ENCODE results near the gene RHNO1. TPM values are rescaled to one million over a fixed set of nuclear protein-coding genes. Genes with fewer than 3 reads are reported as not detected.

The RHNO1 gene
- total and polyA plus RNA-seq, 4 experiments from 2014 or later = 31.2 to 107 (median 47.1) TPM

- peaks cover 13 to 23% of the 10 kb centered on the region in 2 donors for H3K36me3 Mint-ChIP-seq
- ChIA-PET POLR2A (ENCODE audit: partially characterized antibody) (no interaction called here), CTCF (ENCODE audit: partially characterized antibody) (interaction anchor here (0.7 to 2.3 kb wide), 3 partner anchors 10 to 1930 kb away, joined by 3 to 8 read pairs (median 6); no protein-coding TSS in a partner anchor)
Observed at GRCh38 chr12:2853626-2854025, 23.4 kb upstream of the RHNO1 start.

DNA sequence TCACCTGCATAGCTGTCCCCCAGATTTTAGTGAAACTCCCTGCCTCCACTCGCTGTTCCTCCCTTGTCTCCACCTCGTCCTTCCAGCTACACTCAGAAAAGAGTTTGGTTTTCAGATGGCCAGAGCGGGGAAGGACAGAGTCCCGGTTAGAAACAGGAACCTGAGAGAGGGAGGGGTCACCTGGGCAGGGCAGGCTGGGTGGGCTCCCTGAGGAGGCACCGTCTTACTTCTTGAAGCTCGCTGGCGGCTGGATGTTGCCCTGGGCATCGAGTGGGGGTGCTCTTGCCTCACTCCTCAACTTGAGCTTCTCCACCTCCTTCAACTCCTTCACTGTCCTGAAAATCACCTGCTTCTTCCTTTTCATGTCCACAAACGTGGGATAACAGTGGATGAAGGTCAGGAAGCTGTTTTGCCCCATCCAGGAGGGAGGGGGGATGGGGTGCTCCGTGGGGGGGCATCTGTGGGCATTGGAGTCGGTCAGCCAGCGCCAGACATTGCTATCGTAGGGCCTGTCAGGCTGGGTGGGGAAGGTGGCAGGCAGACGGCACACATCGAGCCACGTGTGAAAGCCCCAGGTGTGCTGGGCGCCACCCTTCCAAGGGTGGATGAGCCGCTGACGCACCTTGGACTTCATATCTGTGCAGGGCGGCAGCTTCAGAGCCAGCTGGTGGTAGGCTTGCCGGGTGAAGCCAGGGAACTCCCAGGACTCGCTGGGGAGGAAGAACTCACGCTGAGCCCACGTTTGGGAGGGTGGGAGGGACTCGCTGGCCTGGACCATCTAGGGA, 22.2 kb upstream of the RHNO1 start:
- CTCF ChIA-PET (ENCODE audit: partially characterized antibody) = interaction anchor here (0.8 to 2.3 kb wide), 3 partner anchors 9 to 89 kb away, joined by 4 to 8 read pairs (median 6); no protein-coding TSS in a partner anchor
- Histone ChIP-seq H3K27ac (ENCODE audit: low read depth, low read length) (no peak overlapping the region), H3K4me1 (ENCODE audit: insufficient read depth, low read length) (no peaks in the 10 kb centered on the region), H3K27me3 (ENCODE audit: insufficient read depth, low read length) (no peaks in the 10 kb centered on the region), H3K36me3 (ENCODE audit: insufficient read depth, low read length) (no peaks in the 10 kb centered on the region), H3K9me3 (ENCODE audit: control insufficient read depth in 1 of 2, low read length in 2 of 2) (no peaks in the 10 kb centered on the region), H3K4me3 (ENCODE audit: low read length in 2 of 2) (no peak overlapping the region)
- H3K4me3 Mint-ChIP-seq = no peak overlapping the region
- peaks cover 10 to 13% of the 10 kb centered on the region in 2 donors for H3K36me3 Mint-ChIP-seq
- H3K4me1 Mint-ChIP-seq = peaks cover 0 to 4% (median 0%) of the 10 kb centered on the region in 4 donors
- H3K27ac Mint-ChIP-seq = no peak overlapping the region
- no peak for DNase-seq
- no peaks in the 10 kb centered on the region for H3K9me3 Mint-ChIP-seq
- H3K27me3 Mint-ChIP-seq = no peaks in the 10 kb centered on the region
- POLR2A ChIA-PET (ENCODE audit: partially characterized antibody) = no interaction called here
- intact Hi-C loops (cut with micrococcal nuclease) = no loop called here

More at GRCh38 chr12:2853626-2854025, 23.4 kb upstream of the RHNO1 start:
- H3K27me3 Mint-ChIP-seq = no peaks in the 10 kb centered on the region
- no peak overlapping the region for H3K4me3 Mint-ChIP-seq
- Histone ChIP-seq H3K4me1 (ENCODE audit: insufficient read depth, low read length) (no peaks in the 10 kb centered on the region), H3K36me3 (ENCODE audit: insufficient read depth, low read length) (peaks cover 3% of the 10 kb centered on the region), H3K4me3 (ENCODE audit: low read length in 2 of 2) (no peak overlapping the region), H3K9me3 (ENCODE audit: control insufficient read depth in 1 of 2, low read length in 2 of 2) (no peaks in the 10 kb centered on the region), H3K27ac (ENCODE audit: low read depth, low read length) (no peak overlapping the region), H3K27me3 (ENCODE audit: insufficient read depth, low read length) (no peaks in the 10 kb centered on the region)
- DNase-seq = peak in 3 of 5 donors; percentile 15 to 24 (median 18)
- peak overlapping the region in 1 of 7 donors; percentile 79 for H3K27ac Mint-ChIP-seq
- no peaks in the 10 kb centered on the region for H3K9me3 Mint-ChIP-seq
- H3K4me1 Mint-ChIP-seq = peaks cover 0 to 6% (median 0%) of the 10 kb centered on the region in 4 donors
- intact Hi-C loops (cut with micrococcal nuclease) = no loop called here

DNA sequence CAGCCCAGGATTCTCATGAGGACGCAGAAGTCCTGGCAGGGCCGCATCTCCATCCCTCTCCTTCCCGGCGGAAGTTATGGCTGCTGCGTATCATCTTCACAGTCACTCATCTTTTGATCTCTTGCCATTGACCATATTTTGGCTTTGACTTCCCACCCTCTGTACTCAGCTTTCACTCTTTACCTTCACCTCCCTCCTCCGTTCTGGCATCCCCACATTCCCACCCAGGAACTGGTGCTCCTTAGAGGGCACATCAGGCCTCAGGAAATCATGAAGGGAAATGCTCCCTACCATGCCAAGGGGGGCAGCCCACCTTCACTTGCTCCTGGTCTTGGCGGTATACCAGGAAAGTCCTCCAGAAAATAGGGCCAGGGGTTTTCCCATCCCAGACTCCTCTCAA, 21.5 kb upstream of the RHNO1 start:
- no peak overlapping the region for H3K27ac ChIP-seq (ENCODE audit: low read depth, low read length)
- peak overlapping the region in 4 of 7 donors; percentile 0 to 57 (median 46) for H3K27ac Mint-ChIP-seq
- no peaks in the 10 kb centered on the region for H3K9me3 Mint-ChIP-seq
- H3K36me3 ChIP-seq (ENCODE audit: insufficient read depth, low read length) = no peaks in the 10 kb centered on the region
- no peak for DNase-seq
- H3K27me3 Mint-ChIP-seq = no peaks in the 10 kb centered on the region
- peaks cover 10 to 12% of the 10 kb centered on the region in 2 donors for H3K36me3 Mint-ChIP-seq
- no peaks in the 10 kb centered on the region for H3K4me1 ChIP-seq (ENCODE audit: insufficient read depth, low read length)
- H3K27me3 ChIP-seq (ENCODE audit: insufficient read depth, low read length) = no peaks in the 10 kb centered on the region
- ChIA-PET POLR2A (ENCODE audit: partially characterized antibody) (no interaction called here), CTCF (ENCODE audit: partially characterized antibody) (no interaction called here)
- H3K9me3 ChIP-seq (ENCODE audit: control insufficient read depth in 1 of 2, low read length in 2 of 2) = no peaks in the 10 kb centered on the region
- intact Hi-C loops (cut with micrococcal nuclease) = no loop called here
- H3K4me1 Mint-ChIP-seq = peaks cover 0 to 4% (median 0%) of the 10 kb centered on the region in 4 donors
- no peak overlapping the region for H3K4me3 Mint-ChIP-seq
- H3K4me3 ChIP-seq (ENCODE audit: low read length in 2 of 2) = no peak overlapping the region

GRCh38 chr12:2856051-2856450, 21.0 kb upstream of the RHNO1 start:
- Histone ChIP-seq H3K4me3 (ENCODE audit: low read length in 2 of 2) (no peak overlapping the region), H3K4me1 (ENCODE audit: insufficient read depth, low read length) (no peaks in the 10 kb centered on the region), H3K27ac (ENCODE audit: low read depth, low read length) (no peak overlapping the region), H3K36me3 (ENCODE audit: insufficient read depth, low read length) (no peaks in the 10 kb centered on the region), H3K9me3 (ENCODE audit: control insufficient read depth in 1 of 2, low read length in 2 of 2) (no peaks in the 10 kb centered on the region), H3K27me3 (ENCODE audit: insufficient read depth, low read length) (no peaks in the 10 kb centered on the region)
- Mint-ChIP-seq H3K27me3 (no peaks in the 10 kb centered on the region), H3K36me3 (peaks cover 10 to 12% of the 10 kb centered on the region in 2 donors), H3K27ac (peak overlapping the region in 1 of 7 donors; percentile 81), H3K4me1 (peaks cover 0 to 4% (median 0%) of the 10 kb centered on the region in 4 donors), H3K4me3 (no peak overlapping the region), H3K9me3 (no peaks in the 10 kb centered on the region)
- CTCF ChIA-PET (ENCODE audit: partially characterized antibody) = no interaction called here
- no peak for DNase-seq
- intact Hi-C loops (cut with micrococcal nuclease) = no loop called here
- POLR2A ChIA-PET (ENCODE audit: partially characterized antibody) = no interaction called here

- H3K4me3 Mint-ChIP-seq = no peak within 1 kb of the TSS
- peaks cover 0 to 2% (median 0%) of the 10 kb centered on the region in 4 donors for H3K4me1 Mint-ChIP-seq
- intact Hi-C loops (cut with micrococcal nuclease) = no loop called here
- no peaks in the 10 kb centered on the region for H3K27me3 Mint-ChIP-seq
- CTCF ChIA-PET (ENCODE audit: partially characterized antibody) = interaction anchor here (1.1 kb wide), 1 partner anchor 28 kb away, joined by 3 read pairs; no protein-coding TSS in a partner anchor
- H3K9me3 ChIP-seq (ENCODE audit: control insufficient read depth in 1 of 2, low read length in 2 of 2) = no peaks in the 10 kb centered on the region
- POLR2A ChIA-PET (ENCODE audit: partially characterized antibody) = no interaction called here
- no peak within 1 kb of the TSS for H3K4me3 ChIP-seq (ENCODE audit: low read length in 2 of 2)
- H3K27ac ChIP-seq (ENCODE audit: low read depth, low read length) = no peak within 1 kb of the TSS
- no peaks in the 10 kb centered on the region for H3K4me1 ChIP-seq (ENCODE audit: insufficient read depth, low read length)
- no peak for DNase-seq
- no peaks in the 10 kb centered on the region for H3K36me3 ChIP-seq (ENCODE audit: insufficient read depth, low read length)
- H3K36me3 Mint-ChIP-seq = peaks cover 10 to 12% of the 10 kb centered on the region in 2 donors
- peak within 1 kb of the TSS in 1 of 7 donors; percentile 81 for H3K27ac Mint-ChIP-seq
- H3K9me3 Mint-ChIP-seq = no peaks in the 10 kb centered on the region
- no peaks in the 10 kb centered on the region for H3K27me3 ChIP-seq (ENCODE audit: insufficient read depth, low read length)
Observed at GRCh38 chr12:2857021-2857431, 20.0 kb upstream of the RHNO1 start, which contains the start of gene TEX52. Gene TEX52, minus strand, starts transcription at chr12:2857039. Its CDS starts 13 bp downstream, at chr12:2857026.

- no peaks in the 10 kb centered on the region for H3K36me3 ChIP-seq (ENCODE audit: insufficient read depth, low read length)
- DNase-seq = no peak
- H3K27ac ChIP-seq (ENCODE audit: low read depth, low read length) = no peak overlapping the region
- peaks cover 10 to 12% of the 10 kb centered on the region in 2 donors for H3K36me3 Mint-ChIP-seq
- H3K9me3 Mint-ChIP-seq = no peaks in the 10 kb centered on the region
- intact Hi-C loops (cut with micrococcal nuclease) = no loop called here
- H3K4me3 Mint-ChIP-seq = no peak overlapping the region
- H3K9me3 ChIP-seq (ENCODE audit: control insufficient read depth in 1 of 2, low read length in 2 of 2) = no peaks in the 10 kb centered on the region
- H3K4me1 ChIP-seq (ENCODE audit: insufficient read depth, low read length) = no peaks in the 10 kb centered on the region
- H3K4me3 ChIP-seq (ENCODE audit: low read length in 2 of 2) = no peak overlapping the region
- no peaks in the 10 kb centered on the region for H3K27me3 ChIP-seq (ENCODE audit: insufficient read depth, low read length)
- CTCF ChIA-PET (ENCODE audit: partially characterized antibody) = interaction anchor here (1.1 kb wide), 1 partner anchor 28 kb away, joined by 3 read pairs; no protein-coding TSS in a partner anchor
- no peak overlapping the region for H3K27ac Mint-ChIP-seq
- POLR2A ChIA-PET (ENCODE audit: partially characterized antibody) = interaction anchor here (1.2 kb wide), 1 partner anchor 20 kb away, joined by 4 read pairs; the partner anchor contains the start of genes FOXM1 and RHNO1
- peaks cover 0 to 1% (median 0%) of the 10 kb centered on the region in 4 donors for H3K4me1 Mint-ChIP-seq
- H3K27me3 Mint-ChIP-seq = no peaks in the 10 kb centered on the region
Observed at GRCh38 chr12:2857576-2857975, 19.4 kb upstream of the RHNO1 start.

- H3K36me3 Mint-ChIP-seq = peaks cover 10 to 12% of the 10 kb centered on the region in 2 donors
- H3K4me3 ChIP-seq (ENCODE audit: low read length in 2 of 2) = no peak overlapping the region
- no peak for DNase-seq
Observed at GRCh38 chr12:2858334-2858733, 18.7 kb upstream of the RHNO1 start.

More at GRCh38 chr12:2858334-2858733, 18.7 kb upstream of the RHNO1 start:
- Mint-ChIP-seq H3K9me3 (no peaks in the 10 kb centered on the region), H3K27me3 (no peaks in the 10 kb centered on the region), H3K4me1 (peaks cover 0 to 1% (median 0%) of the 10 kb centered on the region in 4 donors), H3K27ac (peak overlapping the region in 2 of 7 donors; percentile 65 to 71), H3K4me3 (no peak overlapping the region)
- Histone ChIP-seq H3K9me3 (ENCODE audit: control insufficient read depth in 1 of 2, low read length in 2 of 2) (no peaks in the 10 kb centered on the region), H3K27ac (ENCODE audit: low read depth, low read length) (no peak overlapping the region), H3K27me3 (ENCODE audit: insufficient read depth, low read length) (no peaks in the 10 kb centered on the region), H3K4me1 (ENCODE audit: insufficient read depth, low read length) (no peaks in the 10 kb centered on the region), H3K36me3 (ENCODE audit: insufficient read depth, low read length) (no peaks in the 10 kb centered on the region)
- intact Hi-C loops (cut with micrococcal nuclease) = no loop called here
- POLR2A ChIA-PET (ENCODE audit: partially characterized antibody) = interaction anchor here (1.2 kb wide), 1 partner anchor 19 kb away, joined by 4 read pairs; the partner anchor contains the start of genes FOXM1 and RHNO1
- CTCF ChIA-PET (ENCODE audit: partially characterized antibody) = interaction anchor here (0.9 kb wide), 1 partner anchor 215 kb away, joined by 3 read pairs; no protein-coding TSS in a partner anchor
